ENCODE results near the gene RAB11FIP5. TPM values are rescaled to one million over a fixed set of nuclear protein-coding genes. Genes with fewer than 3 reads are reported as not detected.

The RAB11FIP5 gene
- total RNA-seq, 1 experiment from 2014 or later = 20.8 TPM

DNA sequence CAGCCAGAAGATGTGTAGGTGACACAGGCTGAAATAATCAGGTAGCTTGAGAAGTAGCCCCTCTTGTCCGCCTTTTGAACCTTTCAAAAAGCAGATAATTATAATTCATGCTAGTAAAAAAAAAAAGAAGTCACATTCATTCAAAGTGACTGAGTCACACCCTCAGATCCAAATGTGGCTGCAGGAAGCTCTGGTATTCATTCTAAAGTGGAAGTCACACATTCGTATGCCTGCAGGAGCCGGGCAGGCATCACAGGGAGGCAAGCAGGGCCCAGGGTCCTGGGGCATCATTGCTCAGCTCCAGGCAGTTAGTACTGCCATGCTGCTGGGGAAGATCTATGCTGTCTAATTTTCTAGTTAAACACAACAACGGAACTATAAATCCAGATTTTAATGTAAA, 21.7 kb upstream of the RAB11FIP5 start (continued):
- TF ChIP-seq, protein P1, sequence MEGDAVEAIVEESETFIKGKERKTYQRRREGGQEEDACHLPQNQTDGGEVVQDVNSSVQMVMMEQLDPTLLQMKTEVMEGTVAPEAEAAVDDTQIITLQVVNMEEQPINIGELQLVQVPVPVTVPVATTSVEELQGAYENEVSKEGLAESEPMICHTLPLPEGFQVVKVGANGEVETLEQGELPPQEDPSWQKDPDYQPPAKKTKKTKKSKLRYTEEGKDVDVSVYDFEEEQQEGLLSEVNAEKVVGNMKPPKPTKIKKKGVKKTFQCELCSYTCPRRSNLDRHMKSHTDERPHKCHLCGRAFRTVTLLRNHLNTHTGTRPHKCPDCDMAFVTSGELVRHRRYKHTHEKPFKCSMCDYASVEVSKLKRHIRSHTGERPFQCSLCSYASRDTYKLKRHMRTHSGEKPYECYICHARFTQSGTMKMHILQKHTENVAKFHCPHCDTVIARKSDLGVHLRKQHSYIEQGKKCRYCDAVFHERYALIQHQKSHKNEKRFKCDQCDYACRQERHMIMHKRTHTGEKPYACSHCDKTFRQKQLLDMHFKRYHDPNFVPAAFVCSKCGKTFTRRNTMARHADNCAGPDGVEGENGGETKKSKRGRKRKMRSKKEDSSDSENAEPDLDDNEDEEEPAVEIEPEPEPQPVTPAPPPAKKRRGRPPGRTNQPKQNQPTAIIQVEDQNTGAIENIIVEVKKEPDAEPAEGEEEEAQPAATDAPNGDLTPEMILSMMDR (IDR thresholded peaks at IDR 0.05 in 2 of 3, conservative IDR thresholded peaks at IDR 0.05 in 1 of 3; ENCODE audit: borderline replicate concordance in 1 of 3, insufficient read depth in 1 of 3, low read depth in 2 of 3, low read length in 2 of 3) = no peak

DNA sequence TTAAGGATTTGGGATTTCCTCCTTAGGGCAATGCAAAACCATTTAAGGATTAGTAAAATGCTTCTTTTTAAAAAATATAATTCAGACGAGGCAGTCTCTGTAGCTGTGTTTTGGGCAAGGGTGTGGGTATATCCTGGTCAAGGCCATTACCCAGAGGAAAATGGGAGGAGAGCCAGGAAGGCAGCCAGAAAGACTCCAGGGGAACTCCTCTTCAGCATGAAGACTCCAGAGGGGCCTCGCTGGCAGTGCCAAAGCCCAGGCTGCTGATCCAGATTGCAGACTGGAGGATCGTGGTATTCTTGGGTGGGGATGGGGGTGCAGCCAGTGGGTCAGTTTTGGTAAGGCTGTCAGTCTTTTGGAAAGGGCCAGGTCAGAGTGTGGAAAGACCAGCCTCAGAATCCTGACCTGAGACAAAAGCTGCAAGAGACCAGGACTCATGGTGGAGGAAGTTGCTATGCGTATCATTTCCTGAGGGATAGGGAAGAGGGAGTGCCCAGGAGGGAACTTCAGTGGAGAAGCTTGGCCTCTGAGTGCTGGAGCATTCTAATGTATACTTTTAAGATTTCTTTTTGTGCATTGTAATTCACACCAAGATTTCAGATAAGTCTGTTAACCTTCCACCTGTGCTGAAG, 20.9 kb upstream of the RAB11FIP5 start:
- Histone ChIP-seq H4K20me1 (ENCODE audit: insufficient read depth) (no peaks in the 10 kb centered on the region), H3K4me1 (ENCODE audit: control insufficient read depth in 1 of 2, insufficient read depth in 2 of 2, low read length in 2 of 2) (no peaks in the 10 kb centered on the region), H3K4me2 (ENCODE audit: low read length) (no peak overlapping the region), H3K36me3 (ENCODE audit: control insufficient read depth in 1 of 2, insufficient read depth in 2 of 2, low read length in 2 of 2) (no peaks in the 10 kb centered on the region), H3K79me2 (ENCODE audit: insufficient read depth, low read length) (no peaks in the 10 kb centered on the region), H3K4me3 (replicated peaks in 1 of 2; ENCODE audit: low read depth in 1 of 2, low read length in 2 of 2) (no peak overlapping the region), H3K9ac (ENCODE audit: low read length) (no peak overlapping the region), H3K27me3 (ENCODE audit: insufficient read depth, low read length) (no peaks in the 10 kb centered on the region), H3K9me3 (ENCODE audit: control insufficient read depth in 1 of 2, insufficient read depth in 1 of 2, low read depth in 1 of 2, low read length in 2 of 2) (no peaks in the 10 kb centered on the region), H2AFZ (ENCODE audit: low read depth, low read length, poor library complexity, severe bottlenecking) (no peak overlapping the region), H3K27ac (ENCODE audit: low read depth, low read length) (no peak overlapping the region), H3K9me2 (ENCODE audit: insufficient read depth) (no peaks in the 10 kb centered on the region)
- ChIA-PET CTCF (no interaction called here), RAD21 (ENCODE audit: low non-redundant PET in 1 of 2, low total read pairs in 2 of 2, uncharacterized antibody in 2 of 2, unreplicated experiment in 2 of 2) (no interaction called here), POLR2A (no interaction called here)
- TF ChIP-seq ZFX (IDR thresholded peaks at IDR 0.05) (no peak), EZH2phosphoT487 (IDR thresholded peaks at IDR 0.05; ENCODE audit: borderline replicate concordance) (no peak), CBX3 (IDR thresholded peaks at IDR 0.05; ENCODE audit: low read depth) (no peak)
- TF ChIP-seq, protein P2, sequence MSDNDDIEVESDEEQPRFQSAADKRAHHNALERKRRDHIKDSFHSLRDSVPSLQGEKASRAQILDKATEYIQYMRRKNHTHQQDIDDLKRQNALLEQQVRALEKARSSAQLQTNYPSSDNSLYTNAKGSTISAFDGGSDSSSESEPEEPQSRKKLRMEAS (IDR thresholded peaks at IDR 0.05) = no peak
- TF ChIP-seq, protein P3, sequence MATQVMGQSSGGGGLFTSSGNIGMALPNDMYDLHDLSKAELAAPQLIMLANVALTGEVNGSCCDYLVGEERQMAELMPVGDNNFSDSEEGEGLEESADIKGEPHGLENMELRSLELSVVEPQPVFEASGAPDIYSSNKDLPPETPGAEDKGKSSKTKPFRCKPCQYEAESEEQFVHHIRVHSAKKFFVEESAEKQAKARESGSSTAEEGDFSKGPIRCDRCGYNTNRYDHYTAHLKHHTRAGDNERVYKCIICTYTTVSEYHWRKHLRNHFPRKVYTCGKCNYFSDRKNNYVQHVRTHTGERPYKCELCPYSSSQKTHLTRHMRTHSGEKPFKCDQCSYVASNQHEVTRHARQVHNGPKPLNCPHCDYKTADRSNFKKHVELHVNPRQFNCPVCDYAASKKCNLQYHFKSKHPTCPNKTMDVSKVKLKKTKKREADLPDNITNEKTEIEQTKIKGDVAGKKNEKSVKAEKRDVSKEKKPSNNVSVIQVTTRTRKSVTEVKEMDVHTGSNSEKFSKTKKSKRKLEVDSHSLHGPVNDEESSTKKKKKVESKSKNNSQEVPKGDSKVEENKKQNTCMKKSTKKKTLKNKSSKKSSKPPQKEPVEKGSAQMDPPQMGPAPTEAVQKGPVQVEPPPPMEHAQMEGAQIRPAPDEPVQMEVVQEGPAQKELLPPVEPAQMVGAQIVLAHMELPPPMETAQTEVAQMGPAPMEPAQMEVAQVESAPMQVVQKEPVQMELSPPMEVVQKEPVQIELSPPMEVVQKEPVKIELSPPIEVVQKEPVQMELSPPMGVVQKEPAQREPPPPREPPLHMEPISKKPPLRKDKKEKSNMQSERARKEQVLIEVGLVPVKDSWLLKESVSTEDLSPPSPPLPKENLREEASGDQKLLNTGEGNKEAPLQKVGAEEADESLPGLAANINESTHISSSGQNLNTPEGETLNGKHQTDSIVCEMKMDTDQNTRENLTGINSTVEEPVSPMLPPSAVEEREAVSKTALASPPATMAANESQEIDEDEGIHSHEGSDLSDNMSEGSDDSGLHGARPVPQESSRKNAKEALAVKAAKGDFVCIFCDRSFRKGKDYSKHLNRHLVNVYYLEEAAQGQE (IDR thresholded peaks at IDR 0.05; ENCODE audit: low read depth) = no peak
- intact Hi-C loops (cut with micrococcal nuclease) = no loop called here
- no peak for DNase-seq (ENCODE audit: low read depth, low spot score)
- no peak for ATAC-seq
- BruUV-seq (replicated peaks) = no TSS peak

Data from HCT116 (cell line).